Cardiac muscle cell (in vitro differentiated cells and primary cell): ENCODE data around the gene NR3C2. TPM values are rescaled to one million over a fixed set of nuclear protein-coding genes. Genes with fewer than 3 reads are reported as not detected.

Source experiments
- DNase-seq, 2 donors: peaks; one replicate each; pipeline versions ENCODE4 v3.0.0 to v3.0.0-alpha.2; 2010 to 2017; ENCODE audit warnings: low read depth in 1 of 2, low spot score in 1 of 2
- H3K27ac ChIP-seq: fragments of 200-600 bp; sonication (generic); 2 replicates; pipeline ENCODE4 v1.5.1; 2016
- H3K27me3 ChIP-seq: fragments of 200-600 bp; sonication (generic); 2 replicates; pipeline ENCODE4 v1.6.0; 2016; ENCODE audit warnings: control low read depth
- H3K36me3 ChIP-seq: fragments of 200-600 bp; sonication (generic); 2 replicates; pipeline ENCODE4 v1.5.1; 2016; ENCODE audit warnings: control low read depth
- H3K4me1 ChIP-seq: fragments of 200-600 bp; sonication (generic); 2 replicates; pipeline ENCODE4 v1.8.1; 2017; ENCODE audit warnings: low read depth, mild to moderate bottlenecking, mixed run types
- H3K4me3 ChIP-seq: fragments of 200-600 bp; sonication (generic); 2 replicates; pipeline ENCODE4 v1.5.1; 2016; ENCODE audit warnings: mild to moderate bottlenecking
- H3K9me3 ChIP-seq: fragments of 200-600 bp; sonication (generic); 2 replicates; pipeline ENCODE4 v1.5.1; 2017; ENCODE audit warnings: low read depth, mild to moderate bottlenecking, control low read depth
- CTCF ChIP-seq: IDR thresholded peaks from 2 replicates; pipeline ENCODE4 v1.5.1; 2012; ENCODE audit warnings: low read depth, mild to moderate bottlenecking, low read length
- polyA plus RNA-seq: library from polyadenylated mRNA; unstranded; fragments of >200 nt; fragmentation: Nextera tagmentation; extraction: Ambion mirVana; gene quantifications from 2 replicates; pipeline ENCODE4 v1.2.1, GENCODE V29; 2016
- total RNA-seq: library from RNA; depleted of rRNA; stranded (reverse); fragments of >200 nt; gene quantifications from 2 replicates; pipeline ENCODE4 v1.2.3, GENCODE V29; 2016

The NR3C2 gene
- total and polyA plus RNA-seq, 2 experiments from 2014 or later: 0.43 to 2.5 TPM

- DNase-seq: no peak
- Histone ChIP-seq H3K27me3 (no peaks in the 10 kb centered on the region), H3K4me3 (no peak overlapping the region), H3K9me3 (no peaks in the 10 kb centered on the region), H3K36me3 (no peaks in the 10 kb centered on the region), H3K27ac (no peak overlapping the region), H3K4me1 (peaks cover 11% of the 10 kb centered on the region)
- TF ChIP-seq CTCF: no peak
Measured at GRCh38 chr4:148071009-148071408, 371.2 kb downstream of the NR3C2 start.

- peak in 1 of 2 donors; percentile 29 for DNase-seq
- peaks cover 11% of the 10 kb centered on the region for H3K4me1 ChIP-seq
- no peaks in the 10 kb centered on the region for H3K9me3 ChIP-seq
- no peak for TF ChIP-seq CTCF
- H3K4me3 ChIP-seq: no peak overlapping the region
- H3K27me3 ChIP-seq: no peaks in the 10 kb centered on the region
- no peaks in the 10 kb centered on the region for H3K36me3 ChIP-seq
- H3K27ac ChIP-seq: no peak overlapping the region
Measured at GRCh38 chr4:148069895-148070178, 372.4 kb downstream of the NR3C2 start.

DNA sequence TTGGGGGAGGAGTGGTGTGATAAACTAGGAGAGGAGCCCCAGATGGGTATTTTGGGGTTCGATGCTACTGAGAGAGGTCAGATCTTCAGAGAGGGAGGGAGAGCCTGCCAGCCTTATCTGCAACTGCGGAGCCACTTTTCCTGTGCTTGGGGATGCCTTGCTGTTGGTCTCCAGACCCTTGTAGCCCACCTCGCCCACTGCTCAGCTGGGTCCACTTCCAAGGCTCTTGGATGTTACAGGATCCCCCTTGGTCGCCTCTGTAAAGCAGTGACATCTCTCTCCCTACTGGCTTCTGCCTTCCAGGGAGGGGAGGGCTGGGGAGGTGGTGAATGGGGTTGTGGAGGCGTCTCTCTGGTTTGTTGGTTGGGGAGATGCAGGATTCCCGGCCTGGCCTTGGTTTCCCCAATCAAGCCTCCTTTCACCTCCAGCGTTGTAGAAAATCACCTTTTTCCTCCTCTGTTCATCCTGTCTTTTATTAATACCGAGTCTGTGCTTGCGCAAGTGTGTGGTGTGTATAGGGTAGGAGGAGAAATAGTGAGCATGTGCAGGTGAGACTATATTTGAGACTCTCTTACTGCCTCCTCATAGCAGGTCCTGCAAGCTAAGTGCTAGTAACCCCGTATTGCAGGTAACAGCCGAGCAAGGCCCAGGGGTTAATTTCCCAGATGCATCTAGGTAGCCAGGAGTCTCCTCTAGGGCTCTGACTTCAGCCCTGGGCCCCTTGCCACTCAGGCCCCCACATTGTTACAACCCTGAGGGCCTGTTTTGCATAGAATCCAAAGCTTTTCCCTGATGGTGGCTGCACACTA lies 372.9 kb downstream of the NR3C2 start:
- H3K27ac ChIP-seq: no peak overlapping the region
- DNase-seq: no peak
- no peak for TF ChIP-seq CTCF
- H3K4me1 ChIP-seq: peaks cover 11% of the 10 kb centered on the region
- H3K36me3 ChIP-seq: no peaks in the 10 kb centered on the region
- no peak overlapping the region for H3K4me3 ChIP-seq
- H3K9me3 ChIP-seq: no peaks in the 10 kb centered on the region
- no peaks in the 10 kb centered on the region for H3K27me3 ChIP-seq

DNA sequence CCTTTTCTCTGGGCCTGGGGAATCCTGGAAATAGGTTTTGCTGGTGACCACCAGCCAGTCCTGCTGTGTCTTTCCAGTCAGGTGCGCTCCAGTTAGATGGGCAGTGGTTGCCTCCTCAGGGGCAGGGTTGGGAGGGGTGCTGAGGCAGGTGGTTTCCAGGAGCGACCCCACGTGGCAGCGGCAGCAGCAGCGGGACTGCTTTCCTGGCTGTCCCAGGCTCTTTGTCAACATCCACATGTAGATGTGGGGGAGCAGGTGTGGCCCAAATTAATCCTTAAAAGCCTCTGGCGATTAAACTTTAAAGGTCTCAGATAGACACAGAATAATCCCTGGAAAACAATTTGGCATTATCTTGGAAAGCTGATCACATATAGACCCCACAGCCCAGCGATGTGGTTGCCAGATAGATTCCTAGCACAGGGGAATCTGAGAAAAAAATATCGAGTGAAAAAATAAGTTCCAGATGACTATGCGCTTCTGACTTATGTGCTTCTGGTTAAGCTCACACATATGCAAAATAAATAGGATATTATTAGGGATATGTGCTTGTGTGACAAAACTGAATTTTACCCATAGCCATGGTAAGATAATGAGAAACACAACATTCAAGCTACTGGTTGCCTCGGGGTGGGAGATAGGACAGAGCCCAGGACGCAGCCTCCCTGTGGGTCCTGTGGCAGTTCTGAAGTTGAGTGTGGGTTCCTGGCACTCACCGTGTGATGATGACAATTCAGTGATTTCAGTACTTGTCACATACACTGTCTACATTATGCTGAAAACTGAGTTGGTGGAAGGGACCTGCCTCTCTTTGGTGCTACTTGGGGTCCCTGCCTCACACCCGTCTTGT lies 373.9 kb downstream of the NR3C2 start:
- Histone ChIP-seq H3K27me3 (no peaks in the 10 kb centered on the region), H3K4me1 (peaks cover 11% of the 10 kb centered on the region), H3K4me3 (no peak overlapping the region), H3K9me3 (no peaks in the 10 kb centered on the region), H3K27ac (peak overlapping the region; percentile 81), H3K36me3 (no peaks in the 10 kb centered on the region)
- DNase-seq: no peak
- no peak for TF ChIP-seq CTCF

DNA sequence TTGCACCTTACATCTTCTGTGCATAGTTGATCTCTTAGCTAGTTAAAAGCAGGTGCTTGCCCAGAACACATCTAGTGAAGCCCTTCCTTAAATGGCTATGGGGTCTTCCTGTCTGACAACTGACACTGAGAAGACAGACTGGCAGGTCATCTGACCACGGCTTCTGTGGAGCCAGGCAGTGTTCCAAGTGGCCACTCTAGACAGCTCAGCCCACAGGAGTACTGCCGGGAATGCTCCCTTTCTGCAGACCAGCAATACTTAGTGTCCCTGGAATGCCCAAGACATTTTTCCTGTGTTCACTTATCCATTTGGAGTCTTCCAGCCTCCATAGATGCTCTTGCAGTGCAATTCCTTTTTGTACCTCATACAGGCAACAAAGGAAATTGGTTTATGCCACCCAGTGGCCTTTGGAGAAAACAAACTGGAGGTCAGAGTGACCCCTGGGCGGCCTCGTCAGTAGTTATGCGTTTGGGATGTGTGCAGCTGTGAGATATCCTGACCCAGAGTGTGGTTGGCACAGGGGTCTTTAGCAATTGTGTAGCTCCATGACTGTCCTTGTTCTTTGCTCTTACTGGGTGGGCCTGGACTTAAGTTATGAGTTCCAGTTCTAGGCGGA lies 374.8 kb downstream of the NR3C2 start:
- TF ChIP-seq CTCF: no peak
- Histone ChIP-seq H3K9me3 (no peaks in the 10 kb centered on the region), H3K36me3 (no peaks in the 10 kb centered on the region), H3K27me3 (no peaks in the 10 kb centered on the region), H3K27ac (peak overlapping the region; percentile 81), H3K4me3 (no peak overlapping the region), H3K4me1 (peaks cover 11% of the 10 kb centered on the region)
- peak in 1 of 2 donors; percentile 37 for DNase-seq
